Endothelial cell (in vitro differentiated cells): ENCODE results near the gene SEMA3D. TPM values are rescaled to one million over a fixed set of nuclear protein-coding genes. Genes with fewer than 3 reads are reported as not detected.

ENCODE experiments used
- DNase-seq: peaks from one replicate; pipeline ENCODE4 v3.0.0; 2021; ENCODE audit warnings: low spot score
- H3K27ac Mint-ChIP-seq: one replicate; pipeline ENCODE4 v1.8.0; 2021; ENCODE audit warnings: mixed read lengths, inconsistent platforms; ENCODE audit not compliant: unreplicated experiment
- H3K27me3 Mint-ChIP-seq: one replicate; pipeline ENCODE4 v1.8.0; 2021; ENCODE audit warnings: mild to moderate bottlenecking, moderate library complexity, mixed read lengths, inconsistent platforms; ENCODE audit not compliant: unreplicated experiment
- H3K36me3 Mint-ChIP-seq: one replicate; pipeline ENCODE4 v1.8.0; 2021; ENCODE audit warnings: mild to moderate bottlenecking, low read depth, mixed read lengths, inconsistent platforms; ENCODE audit not compliant: unreplicated experiment
- H3K4me1 Mint-ChIP-seq: one replicate; pipeline ENCODE4 v1.8.0; 2021; ENCODE audit warnings: mild to moderate bottlenecking, mixed read lengths, inconsistent platforms; ENCODE audit not compliant: unreplicated experiment
- H3K4me3 Mint-ChIP-seq: one replicate; pipeline ENCODE4 v1.8.0; 2021; ENCODE audit warnings: mild to moderate bottlenecking, mixed read lengths, inconsistent platforms; ENCODE audit not compliant: unreplicated experiment
- H3K9me3 Mint-ChIP-seq: one replicate; pipeline ENCODE4 v1.8.0; 2021; ENCODE audit warnings: mixed read lengths, inconsistent platforms; ENCODE audit not compliant: unreplicated experiment
- total RNA-seq: library from RNA; stranded (reverse); fragmentation: NEBNext Ultra II Directional; extraction: Animal tissue kit (Norgen Biotek cat#: 25700); gene quantifications from one replicate; pipeline ENCODE4 v1.2.1, GENCODE V29; 2021; ENCODE audit not compliant: unreplicated experiment
- TF ChIP-seq, protein P1 (sequence below): fragments of 200-600 bp; sonication (generic); IDR thresholded peaks from one replicate; pipeline ENCODE4 v1.5.0; 2021; ENCODE audit warnings: antibody characterized with exemption; ENCODE audit not compliant: unreplicated experiment

The SEMA3D gene
- total RNA-seq, 1 donor from 2014 or later, result 1.8 TPM

DNA sequence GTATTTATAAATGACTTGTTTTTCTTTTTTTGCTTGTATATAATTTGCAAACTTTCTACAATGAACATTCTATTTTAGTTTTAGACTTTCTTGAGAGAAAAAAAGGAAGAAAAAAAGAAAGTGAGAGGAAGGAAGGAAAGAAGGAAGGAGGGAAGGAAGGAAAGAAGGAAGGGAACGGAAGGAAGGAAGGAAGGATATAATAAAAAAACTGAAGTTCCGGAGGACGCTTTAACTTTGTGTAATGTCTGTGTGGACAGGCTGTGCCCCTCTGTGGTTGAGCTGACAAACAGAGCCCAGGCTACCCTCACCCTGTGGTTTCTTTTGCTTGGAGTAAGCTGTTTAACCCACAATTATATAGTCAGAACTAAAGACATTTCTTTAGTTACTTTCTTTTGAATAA lies 108.7 kb downstream of the SEMA3D start:
- TF ChIP-seq, protein P1, sequence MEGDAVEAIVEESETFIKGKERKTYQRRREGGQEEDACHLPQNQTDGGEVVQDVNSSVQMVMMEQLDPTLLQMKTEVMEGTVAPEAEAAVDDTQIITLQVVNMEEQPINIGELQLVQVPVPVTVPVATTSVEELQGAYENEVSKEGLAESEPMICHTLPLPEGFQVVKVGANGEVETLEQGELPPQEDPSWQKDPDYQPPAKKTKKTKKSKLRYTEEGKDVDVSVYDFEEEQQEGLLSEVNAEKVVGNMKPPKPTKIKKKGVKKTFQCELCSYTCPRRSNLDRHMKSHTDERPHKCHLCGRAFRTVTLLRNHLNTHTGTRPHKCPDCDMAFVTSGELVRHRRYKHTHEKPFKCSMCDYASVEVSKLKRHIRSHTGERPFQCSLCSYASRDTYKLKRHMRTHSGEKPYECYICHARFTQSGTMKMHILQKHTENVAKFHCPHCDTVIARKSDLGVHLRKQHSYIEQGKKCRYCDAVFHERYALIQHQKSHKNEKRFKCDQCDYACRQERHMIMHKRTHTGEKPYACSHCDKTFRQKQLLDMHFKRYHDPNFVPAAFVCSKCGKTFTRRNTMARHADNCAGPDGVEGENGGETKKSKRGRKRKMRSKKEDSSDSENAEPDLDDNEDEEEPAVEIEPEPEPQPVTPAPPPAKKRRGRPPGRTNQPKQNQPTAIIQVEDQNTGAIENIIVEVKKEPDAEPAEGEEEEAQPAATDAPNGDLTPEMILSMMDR, result no peak
- H3K9me3 Mint-ChIP-seq, result no peaks in the 10 kb centered on the region
- no peaks in the 10 kb centered on the region for H3K27me3 Mint-ChIP-seq
- no peaks in the 10 kb centered on the region for H3K36me3 Mint-ChIP-seq
- DNase-seq, result no peak
- H3K27ac Mint-ChIP-seq, result no peak overlapping the region
- H3K4me3 Mint-ChIP-seq, result no peak overlapping the region
- H3K4me1 Mint-ChIP-seq, result peaks cover 10% of the 10 kb centered on the region

DNA sequence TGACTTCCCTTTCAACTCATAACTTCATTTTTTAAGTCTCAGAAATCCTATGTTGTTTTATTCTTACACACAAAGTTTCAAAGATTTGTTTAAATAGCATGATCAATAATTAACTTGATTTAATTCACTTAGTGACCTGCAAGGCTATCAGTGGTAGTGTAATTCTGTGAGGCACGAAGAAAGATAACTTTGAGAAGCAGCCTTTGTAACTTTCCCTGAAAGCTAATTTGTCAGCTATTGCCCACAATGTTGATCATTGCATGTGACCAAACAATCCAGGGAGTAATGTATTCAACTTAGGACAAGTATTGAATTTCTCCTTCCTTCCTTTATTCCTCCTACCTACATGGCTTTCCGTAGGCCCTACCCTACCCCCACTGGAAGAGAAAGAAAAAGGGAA lies 111.0 kb downstream of the SEMA3D start:
- no peaks in the 10 kb centered on the region for H3K9me3 Mint-ChIP-seq

DNA sequence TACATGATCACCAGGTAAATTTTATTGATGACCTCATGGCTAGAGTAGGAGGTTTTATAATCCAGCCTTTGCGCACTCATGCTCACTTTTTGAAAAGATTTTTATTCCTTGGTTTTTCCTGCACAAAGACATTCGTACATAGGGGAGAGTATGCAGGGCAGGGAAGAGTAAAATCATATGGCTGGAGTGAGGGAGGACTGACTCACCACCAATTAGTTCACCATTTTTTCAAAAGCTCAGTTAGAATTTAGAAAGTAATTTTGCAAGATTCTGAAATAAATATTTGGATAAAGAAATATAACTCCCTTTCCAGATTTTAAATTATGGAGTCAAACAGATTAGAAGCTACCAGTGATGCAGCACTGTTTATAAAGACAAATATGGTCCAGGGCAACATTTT lies 111.9 kb downstream of the SEMA3D start:
- no peaks in the 10 kb centered on the region for H3K27me3 Mint-ChIP-seq
- TF ChIP-seq, protein P1, result no peak
- no peak overlapping the region for H3K27ac Mint-ChIP-seq
- no peaks in the 10 kb centered on the region for H3K9me3 Mint-ChIP-seq
- H3K4me1 Mint-ChIP-seq, result peaks cover 10% of the 10 kb centered on the region
- DNase-seq, result no peak
- H3K36me3 Mint-ChIP-seq, result no peaks in the 10 kb centered on the region
- no peak overlapping the region for H3K4me3 Mint-ChIP-seq

More for the DNA sequence above, 111.0 kb downstream of the SEMA3D start:
- TF ChIP-seq, protein P1, result no peak
- DNase-seq, result no peak
- Mint-ChIP-seq H3K4me3 (no peak overlapping the region), H3K4me1 (peaks cover 10% of the 10 kb centered on the region), H3K27me3 (no peaks in the 10 kb centered on the region), H3K27ac (no peak overlapping the region), H3K36me3 (no peaks in the 10 kb centered on the region)

DNA sequence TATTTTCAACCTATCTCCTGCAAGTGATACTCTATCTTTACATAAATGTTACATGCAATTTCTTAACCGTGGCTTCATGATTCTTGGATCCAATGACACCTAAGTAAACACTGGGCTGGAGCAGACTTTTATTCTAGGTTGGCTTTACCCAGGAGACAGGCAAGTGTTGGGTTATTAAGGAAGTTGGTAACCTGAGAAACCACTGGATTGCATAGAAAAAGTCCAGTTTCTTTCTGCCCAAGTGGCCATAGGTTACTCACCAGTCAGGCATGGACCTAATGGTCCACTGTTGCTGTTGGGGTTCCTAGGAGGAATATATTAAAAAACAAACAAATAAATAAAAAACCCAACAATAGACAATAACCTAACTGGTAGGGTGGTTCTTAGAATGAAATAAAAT lies 112.8 kb downstream of the SEMA3D start:
- Mint-ChIP-seq H3K36me3 (no peaks in the 10 kb centered on the region), H3K27ac (no peak overlapping the region), H3K4me1 (peaks cover 10% of the 10 kb centered on the region), H3K4me3 (no peak overlapping the region), H3K27me3 (no peaks in the 10 kb centered on the region), H3K9me3 (no peaks in the 10 kb centered on the region)
- TF ChIP-seq, protein P1, result no peak
- no peak for DNase-seq

DNA sequence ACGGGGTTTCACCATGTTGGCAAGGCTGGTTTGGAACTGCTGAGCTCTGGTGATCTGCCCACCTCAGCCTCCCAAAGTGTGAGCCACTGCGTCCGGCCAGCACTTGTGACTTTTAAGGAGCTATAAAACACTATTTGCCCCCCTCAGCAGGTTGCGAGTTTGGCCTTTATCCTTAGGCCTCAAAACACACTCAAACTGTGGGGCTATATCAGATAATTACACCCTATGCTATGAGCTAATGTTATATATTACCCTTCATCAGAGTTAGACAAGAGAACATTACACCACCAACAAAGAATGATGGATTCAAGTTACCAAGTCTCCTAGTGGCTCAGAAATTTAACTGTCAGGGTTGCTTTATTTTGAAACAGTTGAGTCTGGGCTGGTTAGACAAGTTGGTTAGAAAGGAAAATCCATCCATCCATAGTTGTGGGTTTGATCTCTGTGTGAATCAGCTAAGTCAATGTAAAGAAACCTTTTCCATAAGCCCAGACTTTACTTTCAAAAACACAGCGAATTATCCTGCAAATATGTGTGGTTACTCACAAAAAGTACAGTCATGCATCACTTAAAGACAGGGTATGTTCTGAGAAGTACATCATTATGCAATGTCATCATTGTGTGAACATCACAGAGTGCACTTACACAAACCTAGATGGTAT lies 115.8 kb downstream of the SEMA3D start:
- TF ChIP-seq, protein P1, result no peak
- no peaks in the 10 kb centered on the region for H3K36me3 Mint-ChIP-seq
- no peak overlapping the region for H3K27ac Mint-ChIP-seq
- H3K27me3 Mint-ChIP-seq, result no peaks in the 10 kb centered on the region
- H3K4me3 Mint-ChIP-seq, result no peak overlapping the region
- H3K4me1 Mint-ChIP-seq, result peaks cover 8% of the 10 kb centered on the region
- no peak for DNase-seq
- no peaks in the 10 kb centered on the region for H3K9me3 Mint-ChIP-seq
